Lung (tissue), 12 donors: Measurements from ENCODE around the gene OR11A1. TPM values are rescaled to one million over a fixed set of nuclear protein-coding genes. Genes with fewer than 3 reads are reported as not detected.

Source experiments
- ATAC-seq: fragments of 200-7000 bp; cut with Tn5 transposase; one replicate; pipeline ENCODE4 v1.9.1; 2020; ENCODE audit warnings: moderate number of reproducible peaks; ENCODE audit not compliant: insufficient read depth, low FRiP score
- DNase-seq, 3 donors: peaks; one replicate each; pipeline ENCODE4 v3.0.0-alpha.2; 2013 to 2017
- H3K27ac ChIP-seq, 2 donors: one replicate each; pipeline ENCODE4 v1.5.1; 2013; ENCODE audit warnings: mild to moderate bottlenecking in 2 of 2, moderate library complexity in 2 of 2, control low read depth in 1 of 2, inconsistent platforms in 1 of 2, low read depth in 1 of 2, low read length in 1 of 2
- H3K27me3 ChIP-seq, 3 donors: one replicate each; pipeline ENCODE4 v1.5.1; 2013; ENCODE audit warnings: low read length in 2 of 3; ENCODE audit not compliant: control insufficient read depth in 3 of 3, insufficient read depth in 3 of 3
- H3K36me3 ChIP-seq, 4 donors: one replicate each; pipeline ENCODE4 v1.5.1; 2013; ENCODE audit warnings: low read length in 4 of 4, mild to moderate bottlenecking in 1 of 4, moderate library complexity in 1 of 4; ENCODE audit not compliant: control insufficient read depth in 4 of 4, insufficient read depth in 4 of 4
- H3K4me1 ChIP-seq, 5 donors: one replicate each; pipeline ENCODE4 v1.5.1; 2013; ENCODE audit warnings: low read length in 5 of 5, mild to moderate bottlenecking in 2 of 5, moderate library complexity in 1 of 5; ENCODE audit not compliant: control insufficient read depth in 5 of 5, insufficient read depth in 5 of 5
- H3K4me3 ChIP-seq: one replicate; pipeline ENCODE4 v1.5.1; 2013; ENCODE audit warnings: mild to moderate bottlenecking, control low read depth, moderate library complexity
- H3K9ac ChIP-seq, 2 donors: one replicate each; pipeline ENCODE4 v1.5.1; 2013; ENCODE audit warnings: low read length in 2 of 2, control low read depth in 1 of 2; ENCODE audit not compliant: insufficient read depth in 1 of 2
- H3K9me3 ChIP-seq, 4 donors: one replicate each; pipeline ENCODE4 v1.5.1; 2013; ENCODE audit warnings: low read length in 3 of 4, mild to moderate bottlenecking in 1 of 4, moderate library complexity in 1 of 4; ENCODE audit not compliant: control insufficient read depth in 4 of 4, insufficient read depth in 3 of 4
- CTCF ChIP-seq: IDR thresholded peaks from 2 replicates; pipeline ENCODE4 v1.5.1; 2012; ENCODE audit warnings: mild to moderate bottlenecking; ENCODE audit errors: control extremely low read depth, extremely low read depth
- WGBS, 2 donors: extraction: QIAGEN DNeasy Blood & Tissue Kit; methylation state at CpG; one replicate each; pipeline ENCODE4 v1.1.7; 2013; 5-methylcytosine and 5-hydroxymethylcytosine counted together
- polyA plus RNA-seq, 2 donors: library from polyadenylated mRNA; stranded (reverse); fragments of 200-250 nt; gene quantifications; one replicate each; pipeline ENCODE4 v1.2.1, GENCODE V29; 2013
- total RNA-seq, 2 donors: library from RNA; depleted of rRNA in 1 of 2; stranded (reverse); fragments of >200 nt in 1 of 2; gene quantifications; one replicate each; pipeline ENCODE4 v1.2.1, GENCODE V29; 2014 to 2021
- donor health status: control.
- donor health status: control.
- donor health status: Bipolar disorder and iron deficiency.
- donor health status: healthy.
- donor health status: DM: yes; HTN: yes; CAD: no.

The OR11A1 gene
- total and polyA plus RNA-seq, 4 donors, result not detected

DNA sequence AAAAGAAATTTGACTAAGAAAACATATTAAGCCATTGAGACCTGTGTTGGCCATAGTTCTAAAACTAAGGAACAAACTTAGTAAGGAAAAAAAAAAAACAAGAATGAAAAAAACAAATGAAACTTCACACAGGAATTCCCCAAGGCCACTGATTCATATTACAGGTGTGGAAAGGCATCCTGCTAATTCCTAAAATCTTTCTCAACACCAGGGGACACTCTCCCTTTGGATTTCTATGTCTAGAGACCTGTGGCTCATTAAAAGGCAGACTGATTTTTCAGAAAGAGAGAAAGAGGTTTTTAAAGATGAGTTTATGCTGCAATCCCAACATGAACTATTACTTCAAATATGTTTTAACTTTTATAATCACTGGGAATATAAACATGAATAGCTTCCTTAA is 42.3 kb downstream of the OR11A1 start, which contains the start of gene OR12D1:
Gene OR12D1 (plus strand): TSS at position 341 of the 400 bp plus-strand sequence.
- DNase-seq (peak in 1 of 3 donors; percentile 14), ATAC-seq (no peak)
- H3K9me3 ChIP-seq, result peaks cover 0 to 2% (median 0%) of the 10 kb centered on the region in 4 donors
- H3K4me1 ChIP-seq, result no peaks in the 10 kb centered on the region
- no peaks in the 10 kb centered on the region for H3K27me3 ChIP-seq
- no peak for TF ChIP-seq CTCF
- no peak within 1 kb of the TSS for H3K27ac ChIP-seq
- no peak within 1 kb of the TSS for H3K4me3 ChIP-seq
- H3K9ac ChIP-seq, result no peak within 1 kb of the TSS
- H3K36me3 ChIP-seq, result no peaks in the 10 kb centered on the region

DNA sequence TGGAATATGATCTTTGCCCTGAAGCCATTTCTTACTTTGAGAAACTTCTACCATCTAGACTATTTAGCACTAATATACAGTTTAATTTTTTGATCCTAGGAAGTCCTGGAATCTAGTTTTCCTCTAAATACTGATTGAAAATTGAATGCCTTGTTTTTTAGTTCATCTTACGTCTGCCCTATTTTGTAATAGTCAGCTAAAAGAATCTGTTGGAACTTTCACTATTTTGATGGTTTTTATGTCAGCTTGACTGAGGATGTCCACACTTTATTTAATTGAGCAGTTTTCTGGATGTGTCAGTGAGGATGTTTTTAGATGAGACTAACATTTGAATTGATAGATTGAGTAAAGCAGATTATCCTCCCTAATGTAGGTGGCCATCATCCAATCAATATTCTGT is 53.1 kb downstream of the OR11A1 start:
- ATAC-seq, result no peak

DNA sequence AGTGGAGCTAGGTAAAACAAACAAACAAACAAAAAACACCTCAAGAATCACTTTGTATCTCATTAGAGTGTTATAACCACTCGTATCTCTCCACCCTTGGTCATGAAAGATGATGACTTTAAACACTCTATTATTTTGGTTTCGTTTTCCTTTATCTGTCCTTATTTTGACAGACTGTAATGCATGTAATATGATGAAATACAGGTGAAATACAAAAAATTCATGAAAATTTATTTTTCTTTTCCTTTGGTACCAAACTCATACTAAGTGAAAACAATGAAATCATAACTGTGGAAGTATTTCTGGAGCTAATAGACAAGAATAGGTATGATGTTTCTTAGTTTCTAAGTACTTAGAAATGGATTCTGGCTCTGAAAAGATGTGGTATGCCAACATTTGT is 57.3 kb downstream of the OR11A1 start:
- H3K4me3 ChIP-seq, result no peak overlapping the region
- TF ChIP-seq CTCF, result no peak
- ATAC-seq (no peak), DNase-seq (no peak)
- no peaks in the 10 kb centered on the region for H3K36me3 ChIP-seq
- H3K9ac ChIP-seq, result no peak overlapping the region
- no peaks in the 10 kb centered on the region for H3K4me1 ChIP-seq
- WGBS, 2 donors, result 69 to 74% methylated on average over 2 of the region's 2 CpGs
- H3K9me3 ChIP-seq, result no peaks in the 10 kb centered on the region
- no peak overlapping the region for H3K27ac ChIP-seq
- H3K27me3 ChIP-seq, result no peaks in the 10 kb centered on the region

More for the DNA sequence above, 53.1 kb downstream of the OR11A1 start:
- no peaks in the 10 kb centered on the region for H3K4me1 ChIP-seq
- DNase-seq, result no peak
- 50 to 97% methylated on average over 1 of the region's 1 CpG for WGBS, 2 donors
- no peak overlapping the region for H3K4me3 ChIP-seq
- no peak overlapping the region for H3K27ac ChIP-seq
- no peaks in the 10 kb centered on the region for H3K36me3 ChIP-seq
- H3K9ac ChIP-seq, result no peak overlapping the region
- no peak for TF ChIP-seq CTCF
- H3K9me3 ChIP-seq, result no peaks in the 10 kb centered on the region
- no peaks in the 10 kb centered on the region for H3K27me3 ChIP-seq

GRCh38 chr6:29395331-29395730 is 61.5 kb downstream of the OR11A1 start, which contains the start of gene OR12D2:
Gene OR12D2 (plus strand): TSS chr6:29395631. CDS start chr6:29396700, 1,069 bp downstream.
- Histone ChIP-seq H3K4me3 (no peak within 1 kb of the TSS), H3K27me3 (no peaks in the 10 kb centered on the region), H3K27ac (no peak within 1 kb of the TSS), H3K36me3 (no peaks in the 10 kb centered on the region), H3K4me1 (no peaks in the 10 kb centered on the region), H3K9me3 (peaks cover 0 to 2% (median 0%) of the 10 kb centered on the region in 4 donors), H3K9ac (no peak within 1 kb of the TSS)
- no peak for TF ChIP-seq CTCF
- DNase-seq (no peak), ATAC-seq (no peak)
